Dedifferentiated amniotic fluid mesenchymal stem cell (primary cell): Measurements from ENCODE around the gene WWC2.

Source experiments
- DNase-seq: peaks from one replicate; pipeline ENCODE4 v3.0.0-alpha.2; 2016; ENCODE audit errors: extremely low spot score

Gene WWC2

GRCh38 chr4:183202523-183202922, 103.5 kb downstream of the WWC2 start:
- no peak for DNase-seq

- no peak for DNase-seq
Measured at GRCh38 chr4:183204793-183205192, 105.7 kb downstream of the WWC2 start.

GRCh38 chr4:183205193-183205592, 106.1 kb downstream of the WWC2 start:
- no peak for DNase-seq

GRCh38 chr4:183205709-183206108, 106.7 kb downstream of the WWC2 start:
- DNase-seq = no peak

- no peak for DNase-seq
Measured at GRCh38 chr4:183211533-183211932, 112.5 kb downstream of the WWC2 start.

GRCh38 chr4:183213996-183214395, 114.9 kb downstream of the WWC2 start:
- DNase-seq = no peak

GRCh38 chr4:183214912-183215488, 115.9 kb downstream of the WWC2 start:
- DNase-seq = no peak

GRCh38 chr4:183220236-183220635, 121.2 kb downstream of the WWC2 start:
- no peak for DNase-seq

GRCh38 chr4:183223053-183223452, 124.0 kb downstream of the WWC2 start:
- no peak for DNase-seq

- no peak for DNase-seq
Measured at GRCh38 chr4:183229397-183229796, 130.3 kb downstream of the WWC2 start.

- DNase-seq = no peak
Measured at GRCh38 chr4:183240581-183241321, 141.7 kb downstream of the WWC2 start.

GRCh38 chr4:183241322-183241640, 142.2 kb downstream of the WWC2 start:
- no peak for DNase-seq

GRCh38 chr4:183241721-183242151, 142.7 kb downstream of the WWC2 start:
- DNase-seq = no peak

GRCh38 chr4:183242291-183242690, 143.2 kb downstream of the WWC2 start:
- no peak for DNase-seq

- no peak for DNase-seq
Measured at GRCh38 chr4:183244019-183244418, 145.0 kb downstream of the WWC2 start.

- no peak for DNase-seq
Measured at GRCh38 chr4:183244506-183244905, 145.4 kb downstream of the WWC2 start.

- DNase-seq = no peak
Measured at GRCh38 chr4:183248201-183248600, 149.1 kb downstream of the WWC2 start.

- peak; percentile 63 for DNase-seq
Measured at GRCh38 chr4:183249854-183250253, 150.8 kb downstream of the WWC2 start.

- DNase-seq = no peak
Measured at GRCh38 chr4:183250831-183251230, 151.8 kb downstream of the WWC2 start.

- DNase-seq = no peak
Measured at GRCh38 chr4:183252959-183253358, 153.9 kb downstream of the WWC2 start.

- DNase-seq = no peak
Measured at GRCh38 chr4:183253451-183253850, 154.4 kb downstream of the WWC2 start.

- DNase-seq = no peak
Measured at GRCh38 chr4:183254162-183254561, 155.1 kb downstream of the WWC2 start.

- DNase-seq = no peak
Measured at GRCh38 chr4:183255487-183255886, 156.4 kb downstream of the WWC2 start.

- no peak for DNase-seq
Measured at GRCh38 chr4:183256343-183256742, 157.3 kb downstream of the WWC2 start.
